ENCODE measurements around the gene DUXA.
"Not testable (repeated sequence)": the region's sequence is repeated elsewhere in the genome, so short reads cannot be mapped to it uniquely, and the experiment has no call there.

DUXA gene

GRCh38 chr19:57167385-57167784 lies at the start of gene DUXA:
TSS of gene DUXA (minus strand) at chr19:57167485. CDS start at chr19:57167443, 42 bp downstream.
- FAIRE-seq = no peak

GRCh38 chr19:57212109-57212508 lies 44.8 kb upstream of the DUXA start:
- FAIRE-seq = no peak

- no peak for FAIRE-seq
These were observed 43.1 kb upstream of the DUXA start for GRCh38 chr19:57210381-57210780.

GRCh38 chr19:57202160-57202559 lies 34.9 kb upstream of the DUXA start:
- FAIRE-seq = no peak

GRCh38 chr19:57197874-57198273 lies 30.6 kb upstream of the DUXA start:
- FAIRE-seq = not testable (repeated sequence)

- FAIRE-seq = no peak
These were observed 25.7 kb upstream of the DUXA start for GRCh38 chr19:57192993-57193392.

GRCh38 chr19:57192077-57192420 lies 24.8 kb upstream of the DUXA start:
- FAIRE-seq = no peak

GRCh38 chr19:57191141-57192076 lies 24.1 kb upstream of the DUXA start, which contains the start of gene ZNF264:
TSS of gene ZNF264 (plus strand) at chr19:57191500. CDS start at chr19:57191914, 414 bp downstream.
- peak; percentile 15 for FAIRE-seq

GRCh38 chr19:57190301-57190700 lies 23.0 kb upstream of the DUXA start:
- FAIRE-seq = no peak

- FAIRE-seq = no peak
These were observed 4.3 kb upstream of the DUXA start for GRCh38 chr19:57171551-57172081.

GRCh38 chr19:57165846-57166245 lies 1.4 kb downstream of the DUXA start:
- FAIRE-seq = no peak

GRCh38 chr19:57161985-57162539 lies 5.2 kb downstream of the DUXA start:
- no peak for FAIRE-seq

- no peak for FAIRE-seq
These were observed 14.4 kb downstream of the DUXA start for GRCh38 chr19:57152921-57153320.

- FAIRE-seq = no peak
These were observed 25.6 kb downstream of the DUXA start for GRCh38 chr19:57141699-57142098.

- FAIRE-seq = no peak
These were observed 31.5 kb downstream of the DUXA start for GRCh38 chr19:57135797-57136196.

GRCh38 chr19:57127403-57127802 lies 39.9 kb downstream of the DUXA start:
- not testable (repeated sequence) for FAIRE-seq

GRCh38 chr19:57123882-57124281 lies 43.4 kb downstream of the DUXA start:
- FAIRE-seq = no peak

- FAIRE-seq = no peak
These were observed 48.4 kb downstream of the DUXA start for GRCh38 chr19:57118848-57119247.

GRCh38 chr19:57113501-57113900 lies 53.8 kb downstream of the DUXA start:
- FAIRE-seq = not testable (repeated sequence)

- FAIRE-seq = no peak
These were observed 56.0 kb downstream of the DUXA start for GRCh38 chr19:57111329-57111644.

- FAIRE-seq = no peak
These were observed 56.5 kb downstream of the DUXA start for GRCh38 chr19:57110592-57111328.

- no peak for FAIRE-seq
These were observed 60.5 kb downstream of the DUXA start for GRCh38 chr19:57106722-57107235.

All from G401.6 (cell line).